Hindlimb muscle (tissue), 1 donor: ENCODE results near the gene WDR4. TPM values are rescaled to one million over a fixed set of nuclear protein-coding genes. Genes with fewer than 3 reads are reported as not detected.
"Not testable (repeated sequence)": the region's sequence is repeated elsewhere in the genome, so short reads cannot be mapped to it uniquely, and the experiment has no call there.

Experiments
- DNase-seq: peaks from one replicate; pipeline ENCODE4 v3.0.0-alpha.2; 2013
- polyA plus RNA-seq: library from polyadenylated mRNA; unstranded; fragments of 120-200 nt; gene quantifications from one replicate; pipeline ENCODE4 v1.2.1, GENCODE V29; 2013; ENCODE audit not compliant: insufficient read length

Gene WDR4
- polyA plus RNA-seq, 1 donor: 10.0 TPM

DNA sequence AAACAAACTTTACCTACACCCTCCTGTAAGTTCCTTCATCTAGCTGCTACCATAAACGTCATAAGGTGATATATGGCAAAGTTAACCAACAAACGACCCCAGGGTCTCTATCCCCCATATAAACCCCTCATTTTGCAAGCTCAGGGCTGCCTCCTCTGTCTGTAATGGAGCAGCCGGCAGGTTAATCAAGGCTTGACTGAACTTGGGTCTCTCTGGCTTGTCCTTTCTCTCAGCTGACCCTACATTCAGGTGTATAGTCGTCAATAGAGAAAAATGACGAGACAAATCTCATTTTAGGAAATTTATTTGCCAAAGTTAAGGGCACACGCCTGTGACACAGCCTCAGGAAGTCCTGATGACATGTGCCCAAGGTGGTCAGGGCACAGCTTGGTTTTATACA lies 67.4 kb downstream of the WDR4 start:
- no peak for DNase-seq

DNA sequence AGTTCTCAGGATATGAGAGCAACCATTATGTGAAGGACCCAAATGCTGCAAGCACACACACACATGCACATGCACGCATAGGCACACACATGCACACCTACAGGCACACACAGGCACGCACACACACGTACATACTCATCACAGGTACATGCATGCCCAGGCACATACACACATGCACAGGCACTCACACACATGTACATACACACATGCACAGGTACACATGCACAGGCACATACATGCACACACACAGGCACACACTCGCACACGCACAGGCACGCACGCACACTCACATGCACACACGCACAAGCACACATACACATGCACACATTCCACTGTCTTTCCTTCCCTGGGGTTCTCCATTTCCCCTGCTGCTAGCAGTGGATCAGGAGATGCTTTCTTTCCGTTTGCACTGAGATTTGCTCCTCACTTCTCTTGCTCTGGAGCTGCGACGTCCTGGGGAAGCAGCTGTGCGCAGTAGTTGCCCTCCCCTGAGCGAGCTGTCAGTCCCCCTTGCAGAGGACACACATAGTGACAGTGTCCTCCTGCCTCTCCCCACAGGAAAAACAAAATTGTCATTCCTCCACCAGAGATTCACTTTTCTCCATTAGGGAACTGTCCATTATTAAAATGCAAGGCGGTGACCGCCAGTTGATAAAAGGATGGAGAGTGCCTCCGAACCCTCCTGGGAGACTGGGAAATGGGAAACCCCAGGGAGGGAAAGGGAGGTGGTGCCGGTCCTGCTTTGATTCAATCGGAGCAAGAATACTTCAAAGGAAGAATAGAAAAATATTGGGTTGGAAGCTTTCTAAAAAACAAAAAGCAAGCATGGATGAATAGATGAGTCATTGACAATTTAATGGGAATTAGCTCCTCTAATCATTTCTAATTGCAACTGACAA lies 69.5 kb downstream of the WDR4 start:
- no peak for DNase-seq

DNA sequence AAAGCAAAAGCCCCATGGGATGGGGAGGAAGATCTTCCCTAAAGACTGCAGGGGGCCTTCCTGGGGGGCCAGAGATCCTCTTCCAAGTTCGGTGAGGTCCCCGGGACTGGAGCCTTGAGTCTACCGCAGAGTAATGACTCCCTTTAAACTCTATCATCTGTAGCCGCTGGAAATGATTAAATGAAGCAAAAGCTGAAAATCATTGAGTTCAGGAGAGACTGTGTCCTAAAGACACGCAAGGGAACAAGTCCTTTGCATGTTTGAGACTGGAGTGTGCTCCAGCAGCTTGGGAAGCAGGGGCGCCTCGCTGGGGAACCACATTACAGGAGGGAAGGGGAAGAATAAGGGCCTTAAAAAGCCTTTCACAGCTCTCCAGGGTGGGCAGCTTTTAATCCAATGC lies 70.2 kb downstream of the WDR4 start:
- no peak for DNase-seq

DNA sequence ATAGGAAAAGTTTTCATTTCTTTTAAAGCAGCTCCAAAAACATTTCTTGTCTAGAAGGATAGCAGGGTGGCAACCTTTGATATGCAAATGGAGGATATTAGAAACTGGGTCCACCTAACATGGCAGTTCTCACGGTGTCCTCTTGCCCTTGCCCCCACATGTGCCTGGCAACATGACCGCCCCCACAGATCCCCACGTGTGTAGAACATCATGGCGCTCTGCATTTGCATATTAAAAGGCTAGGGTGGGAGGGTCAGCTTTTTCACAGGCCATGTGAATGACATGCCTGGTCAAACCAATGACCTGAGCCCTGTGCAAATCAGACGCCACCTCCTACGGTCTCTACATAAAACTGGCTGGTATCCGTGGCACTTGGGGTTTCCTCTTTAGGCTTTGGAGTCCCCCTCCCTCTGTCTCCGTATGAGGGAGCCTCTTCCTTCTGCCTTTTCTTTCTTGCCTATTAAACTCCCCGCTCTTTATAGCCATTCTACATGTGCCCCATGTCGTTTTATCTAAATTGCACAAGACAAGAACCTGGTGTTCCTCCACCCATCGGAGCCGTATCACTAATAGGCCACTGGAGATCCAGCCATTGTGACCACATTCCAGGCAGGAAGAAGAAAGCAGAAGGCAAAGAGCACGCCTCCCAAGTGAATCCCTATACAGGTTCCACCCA lies 71.3 kb downstream of the WDR4 start:
- DNase-seq: no peak

DNA sequence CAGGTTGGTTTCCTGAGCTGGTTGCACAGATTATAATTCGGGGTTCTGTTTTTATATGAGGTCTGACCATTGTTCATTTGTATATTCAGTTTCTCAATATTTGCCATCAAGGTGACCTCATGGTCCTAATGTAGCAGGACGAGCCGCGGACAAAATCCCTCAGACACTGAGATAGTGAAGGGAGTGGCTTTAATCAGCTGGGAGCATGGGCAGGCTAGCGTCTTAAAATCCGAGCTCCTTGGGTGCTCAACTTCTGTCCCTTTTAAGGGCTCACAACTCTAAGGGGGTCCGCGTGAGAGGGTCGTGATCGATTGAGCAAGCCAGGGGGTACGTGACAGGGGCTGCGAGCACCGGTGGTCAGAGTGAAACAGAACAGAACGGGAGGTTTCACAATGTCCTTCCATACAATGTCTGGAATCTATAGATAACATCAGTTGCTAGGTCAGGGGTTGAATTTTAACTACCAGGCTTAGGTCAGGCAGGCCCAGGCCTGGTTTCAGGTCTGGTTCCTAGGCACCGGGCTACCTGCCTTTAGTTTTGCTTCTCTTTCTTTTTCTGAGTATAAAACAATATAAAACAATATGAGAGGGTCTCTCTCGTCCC lies 71.9 kb downstream of the WDR4 start:
- DNase-seq: not testable (repeated sequence)

DNA sequence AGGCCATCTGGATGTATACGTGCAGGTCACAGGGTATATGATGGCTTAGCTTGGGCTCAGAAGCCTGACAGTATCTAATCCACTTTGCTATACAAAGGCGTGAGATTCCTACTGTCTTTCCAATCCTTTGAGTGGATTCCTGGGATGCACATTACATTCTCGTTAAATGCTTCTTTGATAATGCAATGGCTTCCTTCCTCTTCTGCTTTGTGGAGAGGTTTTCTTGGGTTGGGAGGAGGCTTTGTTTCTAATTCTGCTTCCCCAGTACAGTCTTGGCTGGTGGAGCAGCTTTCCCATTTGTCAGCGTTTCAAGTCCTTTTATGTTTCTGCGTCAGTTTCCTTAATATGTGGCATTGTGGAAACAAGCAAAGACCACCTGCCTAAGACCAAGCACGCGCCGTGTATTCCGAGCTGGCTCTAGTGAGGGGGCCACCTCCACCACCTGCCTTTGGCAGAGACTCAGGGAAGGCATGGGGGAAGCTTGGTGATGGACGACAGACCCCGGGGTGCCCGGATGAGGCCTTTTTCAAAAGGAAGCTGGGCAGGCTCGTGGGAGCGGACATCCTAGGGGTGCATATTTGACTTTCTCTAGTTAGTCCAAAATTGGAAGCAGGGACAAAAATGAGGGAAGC lies 72.7 kb downstream of the WDR4 start:
- DNase-seq: no peak

DNA sequence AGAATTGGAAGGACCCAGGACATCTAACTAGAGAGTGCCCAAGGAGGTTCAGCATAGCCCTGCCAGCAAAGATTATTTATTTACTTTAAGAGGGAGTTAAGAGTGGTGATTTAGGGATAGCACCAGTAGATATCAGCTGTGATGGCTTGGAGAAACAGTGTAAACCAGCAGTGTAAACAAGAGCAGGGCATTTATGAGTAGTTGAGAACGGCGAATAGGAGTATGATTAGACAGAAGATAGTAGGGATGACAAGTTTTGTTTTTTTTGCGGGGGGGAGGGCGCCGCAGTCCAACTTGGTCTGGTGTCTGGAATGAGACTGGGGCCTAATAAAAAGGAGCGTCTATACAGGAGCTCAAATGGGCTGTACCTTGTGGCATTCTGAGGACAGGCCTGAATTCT lies 77.7 kb downstream of the WDR4 start:
- not testable (repeated sequence) for DNase-seq

DNA sequence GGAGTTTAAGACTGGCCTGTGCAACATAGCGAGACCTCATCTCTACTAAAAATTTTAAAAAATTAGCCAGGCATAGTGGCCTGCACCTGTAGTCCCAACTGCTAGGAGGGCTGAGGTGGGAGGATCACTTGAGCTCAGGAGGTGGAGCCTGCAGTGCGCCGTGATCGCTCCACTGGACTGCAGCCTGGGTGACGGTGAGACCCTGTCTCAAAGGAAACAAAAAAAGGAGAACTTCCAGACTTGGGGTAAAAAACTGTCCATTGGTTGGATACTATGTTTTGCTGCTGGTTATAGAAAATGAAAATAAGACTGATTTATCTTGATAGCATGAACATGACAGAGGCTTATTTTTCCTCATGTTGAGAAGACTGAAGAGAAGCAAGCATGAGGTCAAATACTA lies 79.4 kb downstream of the WDR4 start:
- no peak for DNase-seq

DNA sequence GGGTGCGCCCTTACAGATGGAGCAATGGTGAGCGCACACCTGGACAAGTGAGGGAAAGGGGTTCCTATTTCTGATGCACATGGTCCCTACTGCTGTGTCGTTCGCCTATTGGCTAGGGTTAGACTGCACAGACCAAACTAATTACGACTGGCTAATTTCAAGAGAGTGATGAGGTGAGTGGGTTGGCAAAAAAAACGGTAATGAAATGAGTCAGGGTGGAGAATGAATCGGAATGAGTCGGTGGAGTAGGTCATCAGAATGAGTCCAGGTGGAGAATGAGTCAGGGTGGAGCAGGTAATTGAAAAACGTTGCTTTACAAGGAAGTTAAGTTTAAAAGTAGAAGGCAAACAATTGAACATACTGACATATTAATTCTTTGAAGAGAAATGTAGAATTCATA lies 79.8 kb downstream of the WDR4 start:
- DNase-seq: no peak

Other genes starting within 250 kb of the WDR4 start
- 7.5 TPM for gene PDE9A, start 225.9 kb downstream of the WDR4 start, polyA plus RNA-seq
- 37.6 TPM for gene NDUFV3, start 13.8 kb upstream of the WDR4 start, polyA plus RNA-seq
- 1.3 TPM for gene ERVH48-1, start 46.1 kb upstream of the WDR4 start, polyA plus RNA-seq
- gene PKNOX1, start 95.0 kb upstream of the WDR4 start, polyA plus RNA-seq: 21.0 TPM
- 15.2 TPM for gene CBS, start 196.3 kb upstream of the WDR4 start, polyA plus RNA-seq
- gene U2AF1, start 228.0 kb upstream of the WDR4 start, polyA plus RNA-seq: 24.6 TPM